Epithelial cell of esophagus (primary cell): ENCODE results near the gene IGFBP4.

Experiments
- DNase-seq: peaks from one replicate; pipeline ENCODE4 v3.0.0; 2010; ENCODE audit warnings: low read depth
- H3K4me3 ChIP-seq: 2 replicates; pipeline ENCODE4 v1.5.1; 2011; ENCODE audit warnings: mild to moderate bottlenecking, low read length, control low read depth
- TF ChIP-seq, protein P1 (sequence below): IDR thresholded peaks from 2 replicates; pipeline ENCODE4 v1.5.1; 2011; ENCODE audit warnings: low read depth, mild to moderate bottlenecking, low read length, control low read depth, inconsistent platforms; ENCODE audit not compliant: insufficient read depth; ENCODE audit errors: missing control alignments

Gene IGFBP4

DNA sequence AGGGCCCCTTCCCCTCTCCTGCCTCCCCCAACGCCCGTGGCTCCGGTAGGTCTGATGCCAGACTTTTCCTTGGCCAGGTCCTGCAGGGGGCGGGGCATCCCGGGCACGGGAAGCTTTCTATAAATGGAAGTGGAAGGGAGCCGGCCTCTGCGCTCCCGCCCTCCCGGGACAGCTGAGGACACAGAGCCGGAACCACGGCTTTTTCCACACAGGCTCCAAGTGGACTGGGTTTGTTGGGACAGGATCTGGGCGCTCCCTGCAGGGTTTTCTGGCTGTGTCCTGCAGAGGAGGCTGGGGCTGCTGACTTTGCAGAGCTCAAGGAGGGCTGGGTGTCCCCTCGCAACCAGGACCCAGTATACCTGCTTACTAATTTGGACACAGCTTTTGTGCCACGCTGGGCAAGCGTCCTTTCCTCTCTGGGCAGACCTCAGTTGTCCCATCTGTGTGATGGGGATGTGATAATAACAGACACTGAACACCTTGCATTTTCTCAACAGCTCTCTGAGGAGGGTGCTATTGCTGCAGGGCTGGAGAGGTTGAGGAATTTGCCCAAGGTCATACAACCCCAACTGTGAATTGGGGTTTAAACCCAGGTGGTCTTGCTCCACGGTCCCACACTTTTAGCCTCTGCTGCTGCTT is 56.4 kb downstream of the IGFBP4 start:
- DNase-seq: peak; percentile 72
- H3K4me3 ChIP-seq: peak overlapping the region; percentile 100
- TF ChIP-seq, protein P1, sequence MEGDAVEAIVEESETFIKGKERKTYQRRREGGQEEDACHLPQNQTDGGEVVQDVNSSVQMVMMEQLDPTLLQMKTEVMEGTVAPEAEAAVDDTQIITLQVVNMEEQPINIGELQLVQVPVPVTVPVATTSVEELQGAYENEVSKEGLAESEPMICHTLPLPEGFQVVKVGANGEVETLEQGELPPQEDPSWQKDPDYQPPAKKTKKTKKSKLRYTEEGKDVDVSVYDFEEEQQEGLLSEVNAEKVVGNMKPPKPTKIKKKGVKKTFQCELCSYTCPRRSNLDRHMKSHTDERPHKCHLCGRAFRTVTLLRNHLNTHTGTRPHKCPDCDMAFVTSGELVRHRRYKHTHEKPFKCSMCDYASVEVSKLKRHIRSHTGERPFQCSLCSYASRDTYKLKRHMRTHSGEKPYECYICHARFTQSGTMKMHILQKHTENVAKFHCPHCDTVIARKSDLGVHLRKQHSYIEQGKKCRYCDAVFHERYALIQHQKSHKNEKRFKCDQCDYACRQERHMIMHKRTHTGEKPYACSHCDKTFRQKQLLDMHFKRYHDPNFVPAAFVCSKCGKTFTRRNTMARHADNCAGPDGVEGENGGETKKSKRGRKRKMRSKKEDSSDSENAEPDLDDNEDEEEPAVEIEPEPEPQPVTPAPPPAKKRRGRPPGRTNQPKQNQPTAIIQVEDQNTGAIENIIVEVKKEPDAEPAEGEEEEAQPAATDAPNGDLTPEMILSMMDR: no peak

DNA sequence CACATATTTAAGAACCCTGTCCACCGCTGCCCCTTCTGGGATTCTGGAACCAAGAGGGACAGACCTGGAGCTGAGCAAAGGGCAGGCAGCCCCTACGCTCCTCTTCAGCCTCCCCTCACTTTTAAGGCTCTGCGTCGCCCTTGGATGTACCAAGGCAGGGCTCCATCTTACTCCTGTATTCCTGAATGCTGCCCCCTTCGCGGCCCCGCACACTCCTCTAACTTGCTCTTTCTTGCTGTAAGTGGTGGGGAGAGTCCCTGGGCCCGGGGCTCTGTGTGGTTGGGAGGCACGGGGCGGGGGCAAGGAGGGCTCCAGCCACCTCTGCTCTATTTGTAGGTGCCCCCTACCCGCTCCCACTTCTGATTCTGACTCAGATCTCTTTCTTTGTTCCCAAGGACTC is 56.9 kb downstream of the IGFBP4 start:
- no peak for DNase-seq
- H3K4me3 ChIP-seq: peak overlapping the region; percentile 100
- TF ChIP-seq, protein P1: no peak

DNA sequence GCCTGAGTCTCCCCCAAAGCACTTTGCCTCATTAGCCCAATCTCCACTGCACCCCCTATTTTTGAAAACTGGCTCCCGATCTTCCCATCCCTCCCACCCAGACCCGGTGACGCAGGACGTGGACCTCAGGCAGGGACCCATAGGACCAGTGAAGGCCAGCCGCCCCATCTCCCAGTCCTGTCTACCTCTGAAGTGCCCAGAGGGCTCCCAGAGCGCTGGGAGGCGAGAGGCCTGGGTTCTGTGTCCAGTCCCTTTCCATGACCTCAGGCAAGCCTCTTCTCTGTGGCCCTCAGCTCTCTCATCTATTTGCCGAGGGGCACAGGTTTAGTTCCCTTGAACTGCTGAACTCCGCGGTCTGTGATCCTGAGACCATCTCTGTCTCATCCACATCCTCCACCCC is 57.5 kb downstream of the IGFBP4 start:
- H3K4me3 ChIP-seq: peak overlapping the region; percentile 100
- DNase-seq: no peak
- TF ChIP-seq, protein P1: no peak

DNA sequence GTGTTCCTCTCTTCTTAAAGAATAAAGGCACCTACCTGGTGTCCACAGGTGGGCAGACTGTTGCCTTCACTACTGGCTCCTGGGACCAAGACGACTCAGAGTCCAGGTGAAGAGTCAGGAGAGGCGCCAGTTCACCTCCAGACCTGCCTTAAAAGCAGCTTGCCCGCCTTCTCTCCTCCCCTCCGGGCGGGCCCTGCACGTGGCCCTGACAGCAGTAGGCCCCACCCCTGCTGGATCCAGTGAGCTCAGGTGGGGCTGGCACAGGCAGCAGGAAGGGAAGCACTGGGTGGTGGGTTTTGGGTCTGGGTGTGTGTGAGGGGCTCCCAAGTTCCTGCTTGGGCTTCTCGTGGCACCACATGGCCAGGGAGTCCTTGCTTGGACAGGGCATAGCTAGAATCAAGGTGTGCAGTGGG is 58.3 kb downstream of the IGFBP4 start, which contains the start of gene TNS4:
Gene TNS4, minus strand, starts transcription at position 125 of the 413 bp plus-strand sequence. CDS start 5,198 bp downstream, outside the sequence.
- DNase-seq: peak; percentile 93
- TF ChIP-seq, protein P1: no peak
- peak within 1 kb of the TSS; percentile 100 for H3K4me3 ChIP-seq

DNA sequence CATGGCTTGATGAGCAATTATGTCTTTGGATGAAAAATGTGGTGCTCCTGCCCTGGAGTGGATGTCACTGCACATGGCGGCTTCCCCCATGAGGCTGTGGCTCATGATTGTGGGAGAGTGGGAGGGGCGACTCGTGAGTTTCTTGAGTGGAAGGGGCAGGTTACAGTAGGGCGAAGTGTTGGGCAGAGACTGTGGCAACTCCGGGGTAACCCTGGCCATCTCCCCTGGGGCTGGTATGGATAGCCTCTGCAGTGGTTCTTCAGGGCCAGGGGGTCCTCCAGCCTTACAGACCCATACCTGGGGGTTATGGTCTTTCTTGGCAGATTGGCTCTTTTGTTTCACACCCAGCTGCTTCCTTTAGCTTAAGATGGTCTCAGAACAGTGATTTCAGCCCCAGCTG is 59.5 kb downstream of the IGFBP4 start:
- no peak overlapping the region for H3K4me3 ChIP-seq
- DNase-seq: no peak
- TF ChIP-seq, protein P1: no peak

DNA sequence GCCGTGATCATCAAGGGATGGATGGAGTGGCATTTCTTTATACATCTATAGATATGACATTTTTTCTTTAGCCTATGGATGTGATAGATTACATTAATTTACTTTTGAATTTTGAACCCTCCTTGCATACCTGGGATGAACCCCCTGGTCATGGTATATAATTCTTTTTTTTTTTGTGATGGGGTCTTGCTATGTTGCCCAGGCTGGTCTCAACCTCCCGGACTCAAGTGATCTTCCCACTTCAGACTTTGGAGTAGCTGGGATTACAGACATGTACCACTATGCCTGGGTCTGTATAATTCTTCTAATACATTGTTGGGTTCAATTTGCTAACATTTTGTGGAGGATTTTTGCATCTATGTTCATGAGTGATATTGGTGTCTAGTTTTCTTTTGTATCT is 59.9 kb downstream of the IGFBP4 start:
- TF ChIP-seq, protein P1: no peak
- no peak for DNase-seq
- H3K4me3 ChIP-seq: no peak overlapping the region

DNA sequence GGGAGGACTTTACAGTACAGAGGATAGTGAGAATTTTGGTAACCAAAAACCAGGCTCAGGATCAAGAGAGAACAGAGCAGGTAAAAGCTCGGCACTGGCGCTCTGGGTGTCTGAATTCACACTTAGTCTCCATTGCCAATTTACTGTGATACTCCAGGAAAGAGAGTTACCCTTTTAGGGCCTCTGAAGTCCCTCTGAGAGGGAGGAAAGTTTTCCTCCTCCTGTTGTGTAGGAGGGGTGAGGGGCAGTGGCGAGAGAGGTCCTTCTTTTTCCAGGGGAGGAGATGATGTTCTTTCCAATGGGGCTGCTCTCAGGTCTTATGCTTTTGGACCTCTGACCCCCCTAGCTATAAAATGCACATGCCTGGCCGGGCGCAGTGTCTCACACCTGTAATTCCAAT is 63.5 kb downstream of the IGFBP4 start:
- TF ChIP-seq, protein P1: no peak
- DNase-seq: no peak
- no peak overlapping the region for H3K4me3 ChIP-seq
